Measurements from ENCODE around the gene ARPC1B.
"Not testable (repeated sequence)": the region's sequence is repeated elsewhere in the genome, so short reads cannot be mapped to it uniquely, and the experiment has no call there.

The ARPC1B gene

DNA sequence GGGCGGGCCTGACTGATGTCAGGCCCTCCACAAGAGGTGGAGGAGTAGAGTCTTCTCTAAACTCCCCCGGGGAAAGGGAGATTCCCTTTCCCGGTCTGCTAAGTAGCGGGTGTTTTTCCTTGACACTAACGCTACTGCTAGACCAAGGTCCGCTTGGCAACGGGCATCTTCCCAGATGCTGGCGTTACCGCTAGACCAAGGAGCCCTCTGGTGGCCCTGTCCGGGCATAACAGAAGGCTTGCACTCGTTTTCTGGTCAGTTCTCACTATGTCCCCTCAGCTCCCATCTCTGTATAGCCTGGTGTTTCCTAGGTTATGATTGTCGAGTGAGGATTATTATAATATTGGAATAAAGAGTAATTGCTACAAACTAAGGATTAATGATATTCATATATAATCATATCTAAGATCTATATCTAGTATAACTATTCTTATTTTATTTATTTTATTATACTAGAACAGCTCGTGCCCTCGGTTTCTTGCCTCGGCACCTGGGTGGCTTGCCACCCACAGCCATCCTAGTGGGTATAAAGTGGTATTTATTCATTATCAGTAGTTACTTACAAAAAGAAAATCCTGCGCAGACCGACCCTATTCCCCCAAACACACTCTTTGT lies 41.1 kb downstream of the ARPC1B start:
- not testable (repeated sequence) for H2AK5ac ChIP-seq (ENCODE audit: low read depth, low read length); H2BK15ac ChIP-seq (ENCODE audit: low read length); H2BK5ac ChIP-seq (ENCODE audit: low read length); H3K27me3 ChIP-seq (ENCODE audit: control insufficient read depth in 3 of 3, insufficient read depth in 3 of 3, low read depth in 1 of 3, low read length in 3 of 3); H2BK120ac ChIP-seq (ENCODE audit: low read depth, low read length); H3K9ac ChIP-seq (ENCODE audit: low read depth, low read length, poor library complexity); H2BK12ac ChIP-seq (ENCODE audit: low read length); H3K4me2 ChIP-seq (ENCODE audit: insufficient read depth, low read length, poor library complexity, severe bottlenecking); H3K79me1 ChIP-seq (ENCODE audit: low read depth, low read length); H3K27ac ChIP-seq (replicated peaks; ENCODE audit: low read length); H3K23ac ChIP-seq (ENCODE audit: low read depth, low read length, poor library complexity); H3K4me1 ChIP-seq (ENCODE audit: control insufficient read depth in 2 of 2, insufficient read depth in 1 of 2, low read depth in 1 of 2, low read length in 2 of 2); H4K8ac ChIP-seq (ENCODE audit: low read depth, low read length); H2AFZ ChIP-seq (ENCODE audit: low read length); DNase-seq (ENCODE audit: low spot score); H3K14ac ChIP-seq (ENCODE audit: low read length); H3K4ac ChIP-seq (ENCODE audit: low read length); H3K4me3 ChIP-seq (ENCODE audit: low read length in 2 of 2); H3K9me3 ChIP-seq (replicated peaks in 1 of 2; ENCODE audit: control insufficient read depth in 2 of 2, insufficient read depth in 1 of 2, low read depth in 1 of 2, low read length in 2 of 2); H4K91ac ChIP-seq (ENCODE audit: low read depth, low read length, poor library complexity); H3K18ac ChIP-seq (ENCODE audit: low read length)
- WGBS, 2 donors (ENCODE audit: extremely low coverage in 2 of 2, insufficient read length in 2 of 2, insufficient replicate concordance in 1 of 2) = no CpG with 5 or more reads among the region's 17 CpGs
- H3K36me3 ChIP-seq (replicated peaks in 1 of 2; ENCODE audit: control insufficient read depth in 2 of 2, insufficient read depth in 2 of 2, low read length in 2 of 2) = peaks cover 51 to 97% of the 10 kb centered on the region in 2 donors

DNA sequence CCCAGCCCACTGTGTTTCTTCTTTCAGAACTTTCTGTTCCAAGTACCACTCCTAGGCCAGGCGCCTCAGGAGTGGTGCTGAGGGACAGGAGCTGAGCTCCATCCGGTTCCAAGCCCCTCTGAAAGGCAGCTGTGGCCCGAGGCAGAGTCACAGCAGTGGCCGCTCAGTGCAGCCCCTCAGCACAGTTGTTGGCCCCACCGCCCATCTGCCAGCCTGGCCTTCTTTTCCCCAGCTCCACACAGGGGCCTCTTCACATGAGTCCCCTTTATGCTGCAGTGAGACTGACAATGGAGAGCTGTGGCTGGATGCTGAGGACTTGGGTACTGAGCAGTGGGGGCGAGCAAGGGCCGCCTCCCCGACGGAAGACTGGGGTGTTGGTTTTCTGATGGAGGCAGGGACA lies 43.7 kb downstream of the ARPC1B start:
- Histone ChIP-seq H3K9ac (ENCODE audit: low read depth, low read length, poor library complexity) (no peak overlapping the region), H3K27ac (replicated peaks; ENCODE audit: low read length) (no peak overlapping the region), H3K36me3 (replicated peaks in 1 of 2; ENCODE audit: control insufficient read depth in 2 of 2, insufficient read depth in 2 of 2, low read length in 2 of 2) (peaks cover 47 to 96% of the 10 kb centered on the region in 2 donors), H3K4me3 (ENCODE audit: low read length in 2 of 2) (no peak overlapping the region), H2BK15ac (ENCODE audit: low read length) (no peak overlapping the region), H3K23ac (ENCODE audit: low read depth, low read length, poor library complexity) (no peak overlapping the region), H2BK12ac (ENCODE audit: low read length) (no peak overlapping the region), H3K79me1 (ENCODE audit: low read depth, low read length) (peaks cover 5% of the 10 kb centered on the region), H3K9me3 (replicated peaks in 1 of 2; ENCODE audit: control insufficient read depth in 2 of 2, insufficient read depth in 1 of 2, low read depth in 1 of 2, low read length in 2 of 2) (no peaks in the 10 kb centered on the region), H3K4me2 (ENCODE audit: insufficient read depth, low read length, poor library complexity, severe bottlenecking) (no peak overlapping the region), H2AFZ (ENCODE audit: low read length) (no peak overlapping the region), H2BK120ac (ENCODE audit: low read depth, low read length) (no peak overlapping the region), H2AK5ac (ENCODE audit: low read depth, low read length) (no peak overlapping the region), H3K4ac (ENCODE audit: low read length) (no peak overlapping the region), H3K27me3 (ENCODE audit: control insufficient read depth in 3 of 3, insufficient read depth in 3 of 3, low read depth in 1 of 3, low read length in 3 of 3) (no peaks in the 10 kb centered on the region), H3K18ac (ENCODE audit: low read length) (no peak overlapping the region), H4K91ac (ENCODE audit: low read depth, low read length, poor library complexity) (no peak overlapping the region), H3K4me1 (ENCODE audit: control insufficient read depth in 2 of 2, insufficient read depth in 1 of 2, low read depth in 1 of 2, low read length in 2 of 2) (no peaks in the 10 kb centered on the region), H4K8ac (ENCODE audit: low read depth, low read length) (no peak overlapping the region), H3K14ac (ENCODE audit: low read length) (no peak overlapping the region), H2BK5ac (ENCODE audit: low read length) (no peak overlapping the region)
- DNase-seq (ENCODE audit: low spot score) = no peak
- no CpG with 5 or more reads among the region's 9 CpGs for WGBS, 2 donors (ENCODE audit: extremely low coverage in 2 of 2, insufficient read length in 2 of 2, insufficient replicate concordance in 1 of 2)

DNA sequence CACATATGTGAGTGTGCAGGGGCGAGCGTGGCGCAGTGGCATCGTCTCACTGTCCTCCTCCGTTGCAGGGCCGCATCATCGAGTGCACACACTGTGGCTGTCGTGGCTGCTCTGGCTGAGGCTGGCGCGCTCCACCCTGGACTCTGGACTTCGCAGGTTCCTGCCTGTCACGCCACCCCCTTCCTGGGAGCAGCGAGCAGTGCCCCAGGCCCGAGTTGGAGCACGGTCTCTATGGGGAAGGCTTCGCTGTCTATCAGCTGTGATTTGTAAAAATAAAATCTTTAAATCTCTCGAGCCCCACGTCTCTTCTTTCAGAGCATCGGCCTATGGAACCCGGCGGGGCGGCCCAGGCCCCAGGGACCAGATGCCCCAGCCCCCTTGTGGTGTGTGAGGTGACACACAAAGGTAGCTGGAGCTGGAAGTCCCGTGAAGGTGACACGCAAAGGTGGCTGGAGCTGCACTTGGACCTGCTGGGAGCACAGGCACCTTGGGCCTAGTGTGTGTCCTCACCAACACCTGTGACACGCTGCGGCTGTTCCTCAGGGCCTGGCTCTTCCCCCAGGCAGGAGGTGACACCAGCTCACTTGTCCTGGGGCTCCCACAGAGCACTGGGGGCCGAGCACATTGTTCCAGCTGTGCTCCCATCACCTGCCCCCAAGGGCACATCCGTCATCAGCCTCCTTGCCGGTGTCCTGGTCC lies 44.9 kb downstream of the ARPC1B start:
- no peak for DNase-seq (ENCODE audit: low spot score)
- H3K27ac ChIP-seq (replicated peaks; ENCODE audit: low read length) = peak overlapping the region; percentile 22
- H2AFZ ChIP-seq (ENCODE audit: low read length) = no peak overlapping the region
- H3K4me2 ChIP-seq (ENCODE audit: insufficient read depth, low read length, poor library complexity, severe bottlenecking) = no peak overlapping the region
- H3K9me3 ChIP-seq (replicated peaks in 1 of 2; ENCODE audit: control insufficient read depth in 2 of 2, insufficient read depth in 1 of 2, low read depth in 1 of 2, low read length in 2 of 2) = no peaks in the 10 kb centered on the region
- no peak overlapping the region for H3K4me3 ChIP-seq (ENCODE audit: low read length in 2 of 2)
- peaks cover 58 to 96% of the 10 kb centered on the region in 2 donors for H3K36me3 ChIP-seq (replicated peaks in 1 of 2; ENCODE audit: control insufficient read depth in 2 of 2, insufficient read depth in 2 of 2, low read length in 2 of 2)
- no peak overlapping the region for H3K23ac ChIP-seq (ENCODE audit: low read depth, low read length, poor library complexity)
- no peak overlapping the region for H3K18ac ChIP-seq (ENCODE audit: low read length)
- H3K79me1 ChIP-seq (ENCODE audit: low read depth, low read length) = peaks cover 5% of the 10 kb centered on the region
- no peak overlapping the region for H2BK12ac ChIP-seq (ENCODE audit: low read length)
- no peak overlapping the region for H4K8ac ChIP-seq (ENCODE audit: low read depth, low read length)
- H2BK15ac ChIP-seq (ENCODE audit: low read length) = no peak overlapping the region
- H2AK5ac ChIP-seq (ENCODE audit: low read depth, low read length) = no peak overlapping the region
- H3K14ac ChIP-seq (ENCODE audit: low read length) = no peak overlapping the region
- H2BK5ac ChIP-seq (ENCODE audit: low read length) = no peak overlapping the region
- no peak overlapping the region for H4K91ac ChIP-seq (ENCODE audit: low read depth, low read length, poor library complexity)
- no peak overlapping the region for H3K9ac ChIP-seq (ENCODE audit: low read depth, low read length, poor library complexity)
- H3K27me3 ChIP-seq (ENCODE audit: control insufficient read depth in 3 of 3, insufficient read depth in 3 of 3, low read depth in 1 of 3, low read length in 3 of 3) = no peaks in the 10 kb centered on the region
- no peak overlapping the region for H2BK120ac ChIP-seq (ENCODE audit: low read depth, low read length)
- no peak overlapping the region for H3K4ac ChIP-seq (ENCODE audit: low read length)
- no peaks in the 10 kb centered on the region for H3K4me1 ChIP-seq (ENCODE audit: control insufficient read depth in 2 of 2, insufficient read depth in 1 of 2, low read depth in 1 of 2, low read length in 2 of 2)
- no CpG with 5 or more reads among the region's 29 CpGs for WGBS, 2 donors (ENCODE audit: extremely low coverage in 2 of 2, insufficient read length in 2 of 2, insufficient replicate concordance in 1 of 2)

DNA sequence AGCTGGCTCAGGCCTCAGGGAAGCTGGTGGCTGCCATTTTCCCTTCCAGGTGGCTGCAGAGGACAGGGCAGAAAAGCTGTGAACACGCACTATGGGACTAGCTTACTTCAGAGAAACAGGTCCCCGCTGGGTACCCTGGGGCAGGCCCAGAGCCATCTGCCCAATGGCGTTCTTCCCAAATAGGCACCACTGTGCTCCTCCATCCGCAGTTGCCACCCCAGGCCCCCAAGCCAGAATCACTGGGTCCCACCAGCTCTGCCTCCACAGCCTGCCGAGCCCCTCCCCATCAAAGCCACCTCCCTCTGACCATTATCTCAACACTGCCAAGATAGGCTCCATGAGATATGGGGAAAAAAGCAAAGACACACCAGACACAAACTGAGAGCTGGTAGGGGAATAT lies 45.7 kb downstream of the ARPC1B start:
- Histone ChIP-seq H3K4ac (ENCODE audit: low read length) (no peak overlapping the region), H2BK12ac (ENCODE audit: low read length) (no peak overlapping the region), H2AK5ac (ENCODE audit: low read depth, low read length) (no peak overlapping the region), H3K27me3 (ENCODE audit: control insufficient read depth in 3 of 3, insufficient read depth in 3 of 3, low read depth in 1 of 3, low read length in 3 of 3) (no peaks in the 10 kb centered on the region), H3K4me1 (ENCODE audit: control insufficient read depth in 2 of 2, insufficient read depth in 1 of 2, low read depth in 1 of 2, low read length in 2 of 2) (no peaks in the 10 kb centered on the region), H3K14ac (ENCODE audit: low read length) (no peak overlapping the region), H2BK120ac (ENCODE audit: low read depth, low read length) (no peak overlapping the region), H3K23ac (ENCODE audit: low read depth, low read length, poor library complexity) (no peak overlapping the region), H3K4me3 (ENCODE audit: low read length in 2 of 2) (no peak overlapping the region), H2BK15ac (ENCODE audit: low read length) (no peak overlapping the region), H3K4me2 (ENCODE audit: insufficient read depth, low read length, poor library complexity, severe bottlenecking) (no peak overlapping the region), H2BK5ac (ENCODE audit: low read length) (no peak overlapping the region), H3K36me3 (replicated peaks in 1 of 2; ENCODE audit: control insufficient read depth in 2 of 2, insufficient read depth in 2 of 2, low read length in 2 of 2) (peaks cover 58 to 96% of the 10 kb centered on the region in 2 donors), H3K18ac (ENCODE audit: low read length) (no peak overlapping the region), H3K27ac (replicated peaks; ENCODE audit: low read length) (no peak overlapping the region), H3K9me3 (replicated peaks in 1 of 2; ENCODE audit: control insufficient read depth in 2 of 2, insufficient read depth in 1 of 2, low read depth in 1 of 2, low read length in 2 of 2) (no peaks in the 10 kb centered on the region), H2AFZ (ENCODE audit: low read length) (no peak overlapping the region), H4K91ac (ENCODE audit: low read depth, low read length, poor library complexity) (no peak overlapping the region), H3K79me1 (ENCODE audit: low read depth, low read length) (peaks cover 6% of the 10 kb centered on the region), H3K9ac (ENCODE audit: low read depth, low read length, poor library complexity) (no peak overlapping the region), H4K8ac (ENCODE audit: low read depth, low read length) (no peak overlapping the region)
- no peak for DNase-seq (ENCODE audit: low spot score)
- no CpG with 5 or more reads among the region's 5 CpGs for WGBS, 2 donors (ENCODE audit: extremely low coverage in 2 of 2, insufficient read length in 2 of 2, insufficient replicate concordance in 1 of 2)
